ENCODE data around the gene C1orf74.
"Not testable (repeated sequence)": the region's sequence is repeated elsewhere in the genome, so short reads cannot be mapped to it uniquely, and the experiment has no call there.

Gene C1orf74

DNA sequence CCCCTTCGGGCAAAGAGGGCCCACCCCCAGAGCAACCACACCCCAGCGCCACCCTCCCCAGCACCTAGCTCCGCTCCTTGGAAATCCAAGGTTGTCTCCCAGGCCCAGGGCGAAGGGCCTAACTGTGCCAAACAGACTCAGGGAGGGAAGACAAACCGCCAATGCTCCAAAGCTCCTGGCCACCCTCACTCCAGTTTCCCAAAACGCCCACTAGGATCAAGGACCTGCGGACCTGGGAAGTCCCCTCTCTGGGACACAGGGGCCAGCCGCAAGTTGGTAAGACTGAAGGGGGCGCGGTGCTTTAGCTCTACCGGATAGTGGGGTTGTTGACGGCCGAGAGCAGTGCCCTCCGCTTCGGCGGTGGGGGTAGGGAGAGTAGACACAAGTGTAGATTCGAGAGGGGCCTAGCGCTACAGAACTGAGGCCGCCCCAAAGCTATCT lies 21.0 kb upstream of the C1orf74 start:
- DNase-seq: no peak

DNA sequence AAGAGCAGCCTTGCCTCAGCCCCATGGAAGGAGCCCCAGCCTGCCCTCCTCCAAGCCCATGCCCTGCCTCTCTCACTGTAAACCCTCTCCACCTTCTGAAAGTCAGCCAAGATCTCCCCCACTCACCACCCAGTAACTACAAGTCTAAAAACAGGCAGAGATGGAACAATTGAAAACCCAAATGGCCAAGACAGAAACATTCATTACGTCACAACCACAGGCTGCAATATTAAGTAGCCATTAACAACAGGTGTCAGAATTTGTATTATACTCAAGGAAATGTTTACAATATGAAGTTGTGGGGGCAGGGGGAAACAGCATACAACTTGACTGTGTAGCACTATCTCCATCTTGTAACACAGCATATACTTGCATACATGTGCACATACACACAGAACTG lies 19.2 kb upstream of the C1orf74 start:
- DNase-seq: no peak

DNA sequence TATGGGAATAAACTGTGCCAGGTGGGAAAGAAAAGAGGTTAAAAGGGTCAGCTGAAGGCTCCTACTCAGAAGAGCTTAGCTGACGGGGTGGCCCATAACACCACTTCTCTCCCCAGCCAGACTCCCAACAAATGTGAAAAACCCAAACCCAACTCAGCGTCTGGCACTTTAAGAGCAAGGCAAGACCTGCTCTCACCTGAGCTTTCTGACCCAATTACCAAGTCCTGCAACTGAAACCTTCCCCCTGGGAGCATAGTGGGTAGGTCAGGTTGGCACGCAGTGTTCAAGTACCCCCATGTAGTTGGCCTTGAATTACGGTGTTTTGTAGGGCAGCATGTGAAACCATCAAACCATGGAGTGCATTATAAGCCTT lies 18.4 kb upstream of the C1orf74 start:
- no peak for DNase-seq

DNA sequence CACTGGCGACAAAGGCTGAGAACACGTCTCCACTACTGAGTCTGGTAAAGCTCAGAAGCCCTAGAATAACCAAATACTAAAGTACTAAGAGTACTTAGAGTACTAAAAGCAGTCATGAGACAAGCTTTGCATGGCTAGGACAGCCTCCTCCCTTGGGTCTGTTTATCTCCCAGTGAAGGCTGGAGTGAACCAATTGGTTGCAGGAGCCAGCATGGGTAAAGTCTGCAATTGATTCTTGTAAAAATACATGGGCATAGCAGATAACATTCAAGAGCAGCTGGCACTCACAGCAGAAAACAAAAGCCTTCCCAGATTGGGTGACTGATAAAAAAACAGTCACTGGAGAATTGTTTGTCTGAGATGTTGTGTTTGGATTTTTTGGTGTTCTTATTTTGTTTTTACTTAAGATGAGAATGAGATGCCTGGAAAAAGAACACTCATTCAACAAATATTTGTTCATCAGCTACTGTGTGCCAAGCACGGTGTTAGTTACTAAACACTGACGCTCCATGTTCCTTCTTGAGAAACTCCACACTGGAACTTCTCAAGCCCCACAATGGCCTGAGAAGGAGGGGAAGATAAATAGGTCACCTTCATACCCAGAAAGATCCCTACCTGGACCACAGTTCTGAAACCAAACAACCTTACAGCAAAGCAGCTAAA lies 17.9 kb upstream of the C1orf74 start:
- DNase-seq: no peak

DNA sequence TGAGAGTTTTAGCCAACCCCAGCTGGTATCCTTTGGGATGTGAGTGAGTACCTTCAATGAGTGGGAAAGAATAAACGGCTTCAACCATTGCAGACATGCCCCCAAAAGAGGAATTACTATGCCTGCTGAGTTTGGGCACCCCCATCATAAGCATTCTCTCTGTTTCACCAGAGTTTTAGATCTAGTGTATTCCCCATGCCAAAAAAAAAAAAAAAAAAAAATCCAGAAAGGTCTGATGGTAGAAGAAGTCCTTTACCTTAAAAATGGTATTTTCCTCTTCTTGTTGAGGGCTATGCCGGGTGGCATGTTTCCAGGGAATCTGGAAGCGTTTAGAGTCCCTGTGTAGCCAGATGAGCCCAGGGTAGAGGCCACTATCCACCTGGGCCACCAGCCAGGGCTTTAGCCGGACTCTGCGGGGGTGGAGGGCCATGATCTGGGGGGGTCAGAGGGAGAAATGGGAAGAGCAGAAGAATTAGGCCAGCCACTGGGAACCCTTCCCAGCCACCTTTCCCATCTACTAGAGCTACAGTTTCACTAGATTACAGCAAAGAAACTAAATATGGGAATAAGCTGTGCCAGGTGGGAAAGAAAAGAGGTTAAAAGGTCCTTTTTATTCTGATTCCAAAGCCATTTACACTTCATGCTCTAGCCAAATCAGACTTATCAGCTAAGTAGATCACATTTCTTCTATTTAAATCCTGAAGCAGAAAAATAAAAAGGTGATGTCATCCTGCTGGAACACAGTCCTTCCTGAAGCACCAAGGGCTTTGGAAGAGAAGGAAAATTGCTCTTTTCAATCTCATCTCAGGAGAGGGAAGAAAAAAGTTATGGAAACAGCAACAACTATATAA lies 16.9 kb upstream of the C1orf74 start:
- DNase-seq: no peak

DNA sequence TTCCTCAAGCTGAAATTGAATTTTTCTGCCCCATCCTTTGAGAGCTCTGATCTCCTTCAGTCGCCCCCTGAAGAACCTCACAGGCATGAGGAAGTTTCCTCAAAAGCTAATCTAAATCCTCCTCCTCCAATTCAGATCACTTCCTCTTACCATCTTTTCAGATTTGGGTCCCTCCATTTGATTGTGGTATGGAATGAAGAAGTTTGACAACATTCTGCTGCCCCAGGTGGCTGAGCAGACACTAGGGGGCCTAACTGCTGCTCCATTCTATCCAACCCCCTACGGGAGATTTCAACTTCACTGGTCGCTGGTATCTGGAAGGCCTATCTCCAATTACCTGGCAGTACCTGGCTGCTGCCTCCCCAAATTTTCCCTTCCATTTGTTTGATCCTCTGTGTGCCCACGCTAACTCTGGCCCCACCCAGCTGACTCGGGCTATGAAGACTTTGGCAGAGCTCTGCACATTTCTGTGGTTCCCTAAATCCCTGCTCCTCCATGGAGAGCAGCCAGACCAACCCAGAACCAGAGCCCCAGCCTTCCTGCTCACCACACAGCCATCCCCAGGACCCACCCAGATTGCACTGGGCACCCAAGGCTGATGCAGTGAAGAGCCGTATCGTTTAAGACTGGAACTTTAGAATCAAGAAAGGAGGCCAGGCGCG lies 13.8 kb upstream of the C1orf74 start:
- DNase-seq: no peak

DNA sequence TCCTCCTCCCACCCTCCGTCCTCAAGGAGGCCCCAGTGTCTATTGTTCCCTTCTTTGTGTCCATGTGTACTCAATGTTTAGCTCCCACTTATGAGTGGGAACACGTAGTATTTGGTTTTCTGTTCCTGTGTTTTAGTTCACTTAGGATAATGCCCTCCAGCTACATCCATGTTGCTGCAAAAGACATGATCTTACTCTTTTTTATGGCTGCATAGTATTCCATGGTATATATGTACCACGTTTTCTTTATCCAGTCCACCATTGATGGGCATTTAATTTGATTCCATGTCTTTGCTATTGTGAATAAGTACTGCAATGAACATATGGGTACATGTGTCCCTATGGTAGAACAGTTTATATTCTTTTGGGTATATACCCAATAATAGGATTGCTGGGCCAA lies 9.4 kb upstream of the C1orf74 start:
- DNase-seq: not testable (repeated sequence)

DNA sequence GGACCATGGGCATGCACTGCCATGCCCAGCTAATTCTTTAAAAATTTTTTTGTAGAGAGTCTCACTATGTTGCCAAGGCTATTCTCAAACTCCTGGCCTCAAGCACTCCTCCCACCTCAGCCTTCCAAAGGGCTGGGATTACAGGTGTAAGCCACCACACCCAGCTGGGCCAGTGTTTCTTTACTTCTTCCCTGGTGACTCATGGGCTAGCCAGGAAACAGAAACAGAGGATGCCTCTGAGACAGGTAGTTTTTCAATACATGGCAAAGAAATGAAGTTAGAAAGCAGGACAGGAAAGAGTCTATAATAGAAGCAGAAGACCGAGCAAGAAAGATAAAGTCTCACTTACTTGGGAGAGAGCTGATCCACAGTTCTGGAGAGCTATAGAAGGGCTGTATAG lies 7.6 kb upstream of the C1orf74 start:
- DNase-seq: no peak

DNA sequence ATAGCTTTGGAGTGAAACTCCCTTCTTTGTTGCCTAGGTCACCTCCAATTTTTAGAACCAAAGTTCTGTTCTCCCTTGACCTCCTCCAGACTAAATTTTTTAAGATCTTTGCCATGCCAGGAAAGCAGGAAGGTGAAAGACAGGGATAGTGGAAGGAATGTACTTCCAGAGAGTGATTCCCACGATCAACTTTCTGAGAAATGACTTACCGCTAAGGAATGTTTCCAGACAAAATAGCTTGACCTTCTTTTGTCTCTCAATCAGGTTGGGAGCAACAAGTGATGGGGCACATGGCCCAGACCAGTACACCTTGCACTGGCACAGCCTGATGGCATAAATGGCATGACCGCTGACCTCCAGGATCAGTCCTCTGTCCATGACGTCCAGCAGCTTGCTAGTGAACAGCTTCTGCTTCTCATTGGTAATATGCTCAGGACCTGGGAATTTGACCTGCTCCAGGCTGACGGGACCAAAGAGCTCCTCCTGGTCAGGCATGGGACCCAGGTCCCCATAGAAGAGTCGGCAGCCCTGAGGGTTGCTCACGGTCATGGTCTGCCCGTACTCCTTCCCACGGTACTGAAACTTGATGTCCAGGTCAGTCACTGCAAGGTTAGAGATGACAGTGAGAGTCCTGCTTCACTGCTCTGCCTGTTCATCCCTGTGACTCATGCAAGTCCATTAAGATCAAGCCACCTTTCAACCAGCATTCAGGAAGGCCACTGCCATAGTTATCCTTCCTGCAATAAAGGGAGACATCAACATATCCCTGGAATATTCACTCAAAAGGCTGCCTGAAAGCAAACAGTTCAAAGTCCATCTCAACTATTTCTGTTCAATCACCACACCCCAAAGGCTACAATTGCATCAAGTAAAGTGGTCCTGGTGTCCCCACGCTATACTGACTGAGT lies 6.2 kb upstream of the C1orf74 start:
- DNase-seq: no peak

DNA sequence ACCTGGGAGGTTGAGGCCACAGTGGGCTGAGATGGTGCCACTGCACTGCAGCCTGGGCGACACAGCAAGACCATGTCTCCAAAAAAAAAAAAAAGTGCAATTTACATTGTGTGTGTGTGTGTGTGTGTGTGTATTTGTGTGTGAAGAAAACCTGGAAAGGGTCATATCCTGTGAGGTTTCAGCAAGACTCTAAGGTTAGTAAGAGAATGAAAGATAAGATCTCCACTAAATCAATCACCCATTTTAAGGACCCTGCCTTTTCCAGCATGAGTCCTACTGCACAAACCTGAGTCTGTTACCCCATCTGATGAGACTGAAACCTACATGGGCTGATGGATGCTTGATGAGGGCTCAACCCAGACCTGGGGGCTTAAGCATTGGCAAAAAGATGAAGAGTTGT lies 4.9 kb upstream of the C1orf74 start:
- no peak for DNase-seq

DNA sequence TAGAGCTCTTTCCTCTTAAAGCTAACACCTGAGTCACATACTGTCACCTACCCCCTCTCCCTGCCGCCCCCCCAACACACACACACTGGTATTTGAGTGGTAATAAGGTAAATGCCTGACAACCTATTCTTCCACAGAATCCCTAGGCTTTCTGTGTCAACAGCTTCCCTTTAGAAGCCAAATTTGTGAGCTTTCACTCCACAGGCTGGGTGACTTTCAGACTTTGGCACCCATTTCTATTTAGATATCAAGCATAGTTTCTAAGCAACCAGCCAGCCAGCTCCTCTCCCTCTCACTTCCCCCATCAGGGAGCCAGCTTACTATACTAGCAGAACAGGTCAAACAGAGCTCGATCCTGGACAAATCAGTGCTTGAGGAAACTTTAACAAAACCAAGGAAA lies 3.2 kb upstream of the C1orf74 start:
- no peak for DNase-seq

DNA sequence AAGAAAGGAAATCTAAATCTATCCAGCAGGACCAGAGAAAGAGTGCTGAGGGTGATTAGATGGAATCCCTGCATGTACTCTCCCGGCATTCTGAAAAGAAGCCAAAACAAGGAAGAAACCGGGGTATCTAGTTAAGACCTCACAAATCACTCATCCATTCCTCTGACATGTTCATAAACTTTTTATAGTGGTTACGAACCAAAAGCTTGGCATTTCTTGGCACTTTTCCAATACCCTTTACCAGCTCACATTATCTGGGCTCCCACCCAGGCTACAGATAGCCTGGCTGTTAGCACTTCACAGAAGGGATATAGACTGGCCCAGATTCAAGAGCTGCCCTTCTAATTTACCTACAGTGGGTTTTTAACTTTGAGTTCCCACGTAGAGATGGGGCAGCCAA lies 1.8 kb upstream of the C1orf74 start:
- no peak for DNase-seq

DNA sequence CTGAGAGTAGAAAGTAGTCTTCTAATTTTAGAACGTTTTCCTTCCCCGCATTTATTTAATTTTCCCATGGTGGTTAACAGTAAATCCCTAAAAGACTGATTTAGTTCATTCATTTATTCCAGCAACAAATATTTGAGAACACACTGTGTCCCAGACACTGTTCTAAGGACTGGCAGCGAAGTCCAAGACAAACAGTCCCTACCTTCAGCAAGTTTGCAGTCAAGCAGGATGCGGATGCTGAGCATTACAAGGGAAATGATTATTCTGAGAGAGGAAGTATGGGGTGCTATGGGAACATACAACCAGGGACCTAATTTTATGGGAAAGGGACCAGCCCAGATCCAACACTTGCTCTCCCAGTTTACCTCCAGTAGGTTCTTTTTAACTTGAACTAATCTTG lies 1.2 kb upstream of the C1orf74 start:
- no peak for DNase-seq

DNA sequence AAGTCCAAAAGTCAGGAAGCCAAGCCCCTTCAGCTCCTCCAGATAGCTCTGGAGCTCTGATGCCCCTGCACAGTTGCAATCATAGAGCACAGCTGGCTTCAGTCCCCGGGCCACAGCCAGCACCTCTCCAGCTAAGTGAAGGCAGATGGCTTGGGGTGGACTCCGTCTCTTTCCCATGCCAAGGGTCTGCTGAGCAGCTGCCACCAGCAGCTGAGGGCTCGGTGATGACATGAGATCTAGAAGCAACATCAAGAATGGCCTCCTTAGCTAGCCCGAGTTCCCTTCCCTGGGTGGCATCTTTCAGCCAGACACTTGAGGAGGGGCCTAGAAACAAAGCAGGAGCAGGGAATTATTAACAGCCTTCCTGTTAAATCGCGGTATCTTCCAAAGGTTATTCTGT lies 973 bp downstream of the C1orf74 start:
- DNase-seq: no peak

DNA sequence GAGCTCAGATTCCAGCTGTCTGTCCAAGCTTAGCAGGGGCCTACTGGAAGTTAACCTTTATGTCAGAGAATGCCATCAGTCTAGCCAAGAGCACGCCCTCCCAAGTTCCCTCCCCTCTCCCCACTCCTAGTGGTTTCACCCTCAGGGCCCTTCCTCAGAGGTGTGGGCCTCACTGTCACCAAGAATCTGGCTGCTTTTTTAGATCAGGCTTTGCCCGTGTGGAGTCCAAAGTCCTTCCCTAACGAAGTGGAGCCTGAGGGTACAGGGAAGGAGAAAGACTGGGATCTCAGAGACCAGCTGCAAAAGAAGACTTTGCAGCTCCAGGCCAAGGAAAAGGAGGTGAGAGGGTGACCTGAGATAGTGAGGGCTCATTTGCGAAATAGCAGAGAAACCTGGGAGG lies 4.1 kb downstream of the C1orf74 start:
- DNase-seq: no peak

DNA sequence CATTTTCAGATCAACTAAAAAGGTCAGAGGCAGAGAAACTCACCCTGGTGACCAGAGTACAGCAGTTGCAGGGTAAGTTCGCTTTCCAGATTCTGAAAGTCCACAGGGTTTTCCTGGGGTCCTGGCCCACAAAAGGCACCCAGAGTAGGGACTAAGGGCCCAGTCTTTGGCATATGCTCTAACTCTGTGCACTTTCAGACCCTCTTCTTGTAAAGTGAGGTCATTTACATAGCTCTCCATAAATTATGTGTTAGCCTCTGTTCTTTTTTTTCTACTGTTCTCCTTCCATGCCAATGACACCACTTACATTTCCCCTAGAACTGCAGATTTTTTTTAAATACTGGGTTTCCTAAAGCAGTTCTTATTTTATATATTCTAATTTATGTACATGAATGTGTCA lies 6.3 kb downstream of the C1orf74 start:
- no peak for DNase-seq

DNA sequence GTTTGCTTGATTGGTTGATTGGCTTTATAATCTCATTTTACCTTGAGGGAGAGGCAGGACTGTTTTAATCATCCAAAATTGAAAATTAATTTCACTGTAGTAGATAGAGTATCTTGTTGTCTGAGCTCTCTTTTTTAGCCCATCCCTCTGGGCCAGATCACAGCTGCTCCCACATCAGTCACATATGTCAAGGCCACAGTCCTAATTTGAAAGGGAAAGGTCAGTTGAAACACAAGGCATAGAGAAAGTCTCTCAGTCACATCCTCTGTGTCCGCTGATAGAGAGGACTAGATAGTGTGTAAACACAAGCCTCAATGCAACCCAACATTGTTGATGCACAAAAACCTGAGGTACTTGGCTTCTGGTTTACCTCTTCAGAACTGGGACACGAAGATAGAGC lies 6.8 kb downstream of the C1orf74 start:
- DNase-seq: no peak

DNA sequence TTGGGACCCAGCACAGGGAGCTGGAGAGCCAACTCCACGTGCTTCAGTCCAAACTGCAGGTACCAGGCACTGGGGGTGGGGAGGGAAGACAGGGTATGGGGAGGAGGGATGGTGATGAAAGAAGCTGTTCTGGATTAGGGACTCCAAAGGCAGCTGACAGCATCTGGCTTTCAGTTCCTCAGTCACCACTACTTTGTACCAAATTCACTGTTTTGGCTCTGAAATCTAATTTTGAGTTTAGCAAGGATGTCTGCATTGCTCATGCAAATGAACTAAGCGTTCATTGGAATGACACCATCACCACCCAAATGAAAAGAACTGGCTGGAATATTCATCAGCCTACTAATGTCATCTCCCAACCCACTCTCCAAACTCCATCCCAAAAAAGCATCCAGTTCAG lies 8.7 kb downstream of the C1orf74 start:
- DNase-seq: no peak

DNA sequence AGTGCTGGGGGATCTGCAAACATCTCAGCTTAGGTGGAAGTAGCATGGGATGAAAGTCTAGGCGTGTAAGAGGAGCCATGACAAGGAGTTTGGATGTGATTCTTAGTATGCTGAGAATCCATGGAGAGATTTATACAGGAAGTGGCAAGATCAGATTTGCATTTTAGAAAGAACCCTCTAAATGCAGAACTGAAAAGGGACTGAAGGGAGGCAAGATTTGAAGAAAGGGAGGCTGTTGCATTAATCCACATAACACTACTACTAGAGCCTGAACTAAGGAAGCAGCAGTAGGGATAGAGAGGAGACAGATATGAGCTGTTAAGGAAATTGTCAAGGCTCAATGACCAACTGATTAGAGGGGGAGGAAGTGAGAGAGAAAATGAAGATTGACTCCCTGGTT lies 9.8 kb downstream of the C1orf74 start:
- DNase-seq: no peak

DNA sequence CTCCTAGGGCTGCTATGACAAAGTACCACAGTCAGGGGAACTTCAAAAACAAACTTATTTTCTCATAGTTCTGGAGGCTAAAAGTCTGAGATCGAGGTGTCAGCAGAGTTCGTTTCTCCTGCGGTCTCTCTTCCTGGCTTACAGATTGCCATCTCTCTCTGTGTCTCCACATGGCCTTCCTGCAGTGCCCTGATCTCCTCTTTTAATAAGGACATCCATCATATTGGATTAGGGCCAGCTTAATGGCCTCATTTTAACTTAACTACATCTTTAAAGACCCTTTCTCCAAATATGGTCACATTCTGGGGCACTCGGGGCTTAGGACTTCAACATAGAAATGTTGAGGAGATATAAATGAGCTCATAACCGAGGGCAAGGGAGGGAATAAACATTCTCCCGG lies 12.2 kb downstream of the C1orf74 start:
- no peak for DNase-seq

DNA sequence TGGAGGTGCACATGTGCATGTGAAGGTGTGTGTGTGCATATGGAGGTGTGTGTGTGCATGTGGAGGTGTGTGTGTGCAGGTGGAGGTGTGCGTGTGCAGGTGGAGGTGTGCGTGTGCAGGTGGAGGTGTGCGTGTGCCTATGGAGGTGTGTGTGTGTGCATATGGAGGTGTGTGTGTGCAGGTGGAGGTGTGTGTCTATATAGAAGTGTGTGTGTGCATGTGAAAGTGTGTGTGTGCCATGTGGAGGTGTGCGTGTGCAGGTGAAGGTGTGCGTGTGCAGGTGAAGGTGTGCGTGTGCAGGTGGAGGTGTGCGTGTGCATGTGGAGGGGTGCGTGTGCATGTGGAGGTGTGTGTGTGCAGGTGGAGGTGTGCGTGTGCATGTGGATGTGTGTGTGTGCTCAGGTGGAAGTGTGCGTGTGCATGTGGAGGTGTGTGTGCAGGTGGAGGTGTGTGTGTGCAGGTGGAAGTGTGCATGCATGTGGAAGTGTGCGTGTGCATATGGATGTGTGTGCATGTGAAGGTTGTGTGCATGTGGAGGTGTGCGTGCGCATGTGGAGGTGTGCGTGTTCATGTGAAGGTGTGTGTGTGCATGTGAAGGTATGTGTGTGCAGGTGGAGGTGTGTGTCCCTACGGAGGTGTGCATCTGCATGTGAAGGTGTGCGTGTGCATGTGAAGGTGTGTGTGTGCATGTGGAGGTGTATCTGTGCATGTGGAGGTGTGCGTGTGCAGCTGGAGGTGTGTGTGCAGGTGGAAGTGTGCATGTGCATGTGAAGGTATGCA lies 13.5 kb downstream of the C1orf74 start:
- DNase-seq: no peak

DNA sequence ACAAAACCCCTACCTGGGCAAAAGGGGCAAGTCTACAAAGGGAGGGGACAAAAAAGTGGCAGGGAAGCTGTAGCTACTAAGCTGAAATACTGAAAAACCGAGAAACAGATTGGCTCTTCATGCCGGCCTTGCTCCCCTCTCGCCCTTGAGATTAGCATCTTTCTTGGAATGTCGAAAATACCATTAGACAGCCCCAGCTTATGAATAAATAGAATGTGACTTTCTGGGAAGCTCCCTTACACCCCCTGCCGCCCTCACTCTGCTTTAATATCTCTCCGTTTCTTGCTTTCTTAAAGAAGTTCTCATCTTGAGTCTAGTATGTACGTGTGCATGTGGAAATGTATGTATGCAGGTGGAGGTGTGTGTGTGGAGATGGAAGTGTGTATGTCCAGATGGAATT lies 14.4 kb downstream of the C1orf74 start:
- DNase-seq: no peak

All from activated CD8-positive, alpha-beta memory T cell treated with anti-CD3 and anti-CD28 coated beads for 24 hours (primary cell).